Fibroblast of the aortic adventitia (primary cell): ENCODE results near the gene COBLL1. TPM values are rescaled to one million over a fixed set of nuclear protein-coding genes. Genes with fewer than 3 reads are reported as not detected.

ENCODE experiments used
- DNase-seq: peaks from one replicate; pipeline ENCODE4 v3.0.0-alpha.2; 2010; ENCODE audit warnings: low read depth
- H3K4me3 ChIP-seq: 2 replicates; pipeline ENCODE4 v1.5.1; 2011; ENCODE audit warnings: low read depth, mild to moderate bottlenecking, control low read depth, low read length, moderate library complexity
- CTCF ChIP-seq: IDR thresholded peaks from 2 replicates; pipeline ENCODE4 v1.5.1; 2011; ENCODE audit warnings: mild to moderate bottlenecking, low read length, control low read depth, inconsistent platforms; ENCODE audit not compliant: insufficient read depth
- total RNA-seq: library from RNA; depleted of rRNA; stranded (reverse); fragments of >200 nt; gene quantifications from 2 replicates; pipeline ENCODE4 v1.2.3, GENCODE V29; 2012; ENCODE audit warnings: low replicate concordance

Gene COBLL1
- total RNA-seq, 1 donor: 18.4 TPM

GRCh38 chr2:164843346-164843911 is 1.8 kb upstream of the COBLL1 start:
- TF ChIP-seq CTCF: peak; percentile 8
- peak; percentile 32 for DNase-seq
- no peak overlapping the region for H3K4me3 ChIP-seq

GRCh38 chr2:164842624-164842966 is 972 bp upstream of the COBLL1 start:
- no peak for TF ChIP-seq CTCF
- peak overlapping the region; percentile 79 for H3K4me3 ChIP-seq
- no peak for DNase-seq

GRCh38 chr2:164840930-164841718 is 499 bp downstream of the COBLL1 start:
- DNase-seq: peak; percentile 64

GRCh38 chr2:164840458-164840929 is 1.1 kb downstream of the COBLL1 start:
- H3K4me3 ChIP-seq: peak overlapping the region; percentile 79
- DNase-seq: no peak

More at GRCh38 chr2:164840930-164841718, 499 bp downstream of the COBLL1 start:
- H3K4me3 ChIP-seq: peak overlapping the region; percentile 79
- peak; percentile 23 for TF ChIP-seq CTCF

GRCh38 chr2:164839914-164840457 is 1.6 kb downstream of the COBLL1 start:
- DNase-seq: peak; percentile 48
- peak overlapping the region; percentile 79 for H3K4me3 ChIP-seq
- no peak for TF ChIP-seq CTCF

More at GRCh38 chr2:164840458-164840929, 1.1 kb downstream of the COBLL1 start:
- no peak for TF ChIP-seq CTCF

GRCh38 chr2:164837807-164838206 is 3.8 kb downstream of the COBLL1 start:
- no peak for DNase-seq
- no peak for TF ChIP-seq CTCF
- no peak overlapping the region for H3K4me3 ChIP-seq
